ENCODE measurements around the gene SULT1C4. TPM values are rescaled to one million over a fixed set of nuclear protein-coding genes. Genes with fewer than 3 reads are reported as not detected.

The SULT1C4 gene
- total RNA-seq, 2 experiments from 2014 or later, result not detected

- Mint-ChIP-seq H3K4me1 (ENCODE audit: low read depth) (no peaks in the 10 kb centered on the region), H3K9me3 (no peaks in the 10 kb centered on the region), H3K4me3 (no peak overlapping the region), H3K27me3 (peaks cover 8% of the 10 kb centered on the region), H3K36me3 (ENCODE audit: low read depth) (no peaks in the 10 kb centered on the region), H3K27ac (no peak overlapping the region)
- no peaks in the 10 kb centered on the region for H3K9me3 ChIP-seq (ENCODE audit: control insufficient read depth in 1 of 2, insufficient read depth in 1 of 2, low read length in 2 of 2)
- H3K27ac ChIP-seq (ENCODE audit: low read depth in 1 of 2, low read length in 2 of 2), result no peak overlapping the region
- H3K27me3 ChIP-seq (ENCODE audit: control insufficient read depth in 1 of 2, insufficient read depth in 2 of 2, low read length in 2 of 2), result no peaks in the 10 kb centered on the region
- DNase-seq, result no peak
- no peak for ATAC-seq (ENCODE audit: poor library complexity)
- H3K4me1 ChIP-seq (ENCODE audit: insufficient read depth, low read length), result no peaks in the 10 kb centered on the region
- no peaks in the 10 kb centered on the region for H3K36me3 ChIP-seq (ENCODE audit: insufficient read depth, low read length)
- TF ChIP-seq CTCF (IDR thresholded peaks at IDR 0.05), result no peak
- CTCF ChIA-PET, result no interaction called here
- POLR2A ChIA-PET, result no interaction called here
- no peak overlapping the region for H3K4me3 ChIP-seq (ENCODE audit: low read length)
- intact Hi-C loops (cut with DNase I, micrococcal nuclease), result no loop called here
Observed at GRCh38 chr2:108367561-108368175, 10.1 kb upstream of the SULT1C4 start.

- TF ChIP-seq CTCF (IDR thresholded peaks at IDR 0.05), result no peak
- Mint-ChIP-seq H3K9me3 (no peaks in the 10 kb centered on the region), H3K4me1 (ENCODE audit: low read depth) (no peaks in the 10 kb centered on the region), H3K36me3 (ENCODE audit: low read depth) (no peaks in the 10 kb centered on the region), H3K4me3 (no peak overlapping the region), H3K27me3 (peaks cover 3% of the 10 kb centered on the region), H3K27ac (no peak overlapping the region)
- no peak overlapping the region for H3K27ac ChIP-seq (ENCODE audit: low read depth in 1 of 2, low read length in 2 of 2)
- ChIA-PET POLR2A (no interaction called here), CTCF (no interaction called here)
- H3K27me3 ChIP-seq (ENCODE audit: control insufficient read depth in 1 of 2, insufficient read depth in 2 of 2, low read length in 2 of 2), result no peaks in the 10 kb centered on the region
- intact Hi-C loops (cut with DNase I, micrococcal nuclease), result no loop called here
- no peaks in the 10 kb centered on the region for H3K4me1 ChIP-seq (ENCODE audit: insufficient read depth, low read length)
- H3K4me3 ChIP-seq (ENCODE audit: low read length), result no peak overlapping the region
- ATAC-seq (ENCODE audit: poor library complexity) (no peak), DNase-seq (no peak)
- no peaks in the 10 kb centered on the region for H3K36me3 ChIP-seq (ENCODE audit: insufficient read depth, low read length)
- no peaks in the 10 kb centered on the region for H3K9me3 ChIP-seq (ENCODE audit: control insufficient read depth in 1 of 2, insufficient read depth in 1 of 2, low read length in 2 of 2)
Observed at GRCh38 chr2:108369153-108369552, 8.6 kb upstream of the SULT1C4 start.

- intact Hi-C loops (cut with DNase I, micrococcal nuclease), result no loop called here
- H3K4me1 Mint-ChIP-seq (ENCODE audit: low read depth), result no peaks in the 10 kb centered on the region
- no peak for TF ChIP-seq CTCF (IDR thresholded peaks at IDR 0.05)
- H3K4me3 ChIP-seq (ENCODE audit: low read length), result no peak overlapping the region
- H3K9me3 Mint-ChIP-seq, result no peaks in the 10 kb centered on the region
- H3K27me3 ChIP-seq (ENCODE audit: control insufficient read depth in 1 of 2, insufficient read depth in 2 of 2, low read length in 2 of 2), result no peaks in the 10 kb centered on the region
- H3K4me1 ChIP-seq (ENCODE audit: insufficient read depth, low read length), result no peaks in the 10 kb centered on the region
- no peaks in the 10 kb centered on the region for H3K36me3 Mint-ChIP-seq (ENCODE audit: low read depth)
- DNase-seq (no peak), ATAC-seq (ENCODE audit: poor library complexity) (no peak)
- no peak overlapping the region for H3K27ac ChIP-seq (ENCODE audit: low read depth in 1 of 2, low read length in 2 of 2)
- peaks cover 3% of the 10 kb centered on the region for H3K27me3 Mint-ChIP-seq
- no peaks in the 10 kb centered on the region for H3K9me3 ChIP-seq (ENCODE audit: control insufficient read depth in 1 of 2, insufficient read depth in 1 of 2, low read length in 2 of 2)
- no peak overlapping the region for H3K27ac Mint-ChIP-seq
- ChIA-PET CTCF (no interaction called here), POLR2A (no interaction called here)
- no peak overlapping the region for H3K4me3 Mint-ChIP-seq
- H3K36me3 ChIP-seq (ENCODE audit: insufficient read depth, low read length), result no peaks in the 10 kb centered on the region
Observed at GRCh38 chr2:108370080-108370479, 7.7 kb upstream of the SULT1C4 start.

Data from CD4-positive, alpha-beta T cell (primary cell).